Mucosa of gallbladder (tissue), 1 donor: ENCODE measurements around the gene CEP250. TPM values are rescaled to one million over a fixed set of nuclear protein-coding genes. Genes with fewer than 3 reads are reported as not detected.
"Not testable (repeated sequence)": the region's sequence is repeated elsewhere in the genome, so short reads cannot be mapped to it uniquely, and the experiment has no call there.

Experiments
- DNase-seq: peaks from one replicate; pipeline ENCODE4 v3.0.0-alpha.2; 2020; ENCODE audit warnings: low spot score
- total RNA-seq: library from RNA; stranded (reverse); gene quantifications from one replicate; pipeline ENCODE4 v1.2.1, GENCODE V29; 2021
- donor health status: DM: no; HTN: no; CAD: no.

CEP250 gene, protein sequence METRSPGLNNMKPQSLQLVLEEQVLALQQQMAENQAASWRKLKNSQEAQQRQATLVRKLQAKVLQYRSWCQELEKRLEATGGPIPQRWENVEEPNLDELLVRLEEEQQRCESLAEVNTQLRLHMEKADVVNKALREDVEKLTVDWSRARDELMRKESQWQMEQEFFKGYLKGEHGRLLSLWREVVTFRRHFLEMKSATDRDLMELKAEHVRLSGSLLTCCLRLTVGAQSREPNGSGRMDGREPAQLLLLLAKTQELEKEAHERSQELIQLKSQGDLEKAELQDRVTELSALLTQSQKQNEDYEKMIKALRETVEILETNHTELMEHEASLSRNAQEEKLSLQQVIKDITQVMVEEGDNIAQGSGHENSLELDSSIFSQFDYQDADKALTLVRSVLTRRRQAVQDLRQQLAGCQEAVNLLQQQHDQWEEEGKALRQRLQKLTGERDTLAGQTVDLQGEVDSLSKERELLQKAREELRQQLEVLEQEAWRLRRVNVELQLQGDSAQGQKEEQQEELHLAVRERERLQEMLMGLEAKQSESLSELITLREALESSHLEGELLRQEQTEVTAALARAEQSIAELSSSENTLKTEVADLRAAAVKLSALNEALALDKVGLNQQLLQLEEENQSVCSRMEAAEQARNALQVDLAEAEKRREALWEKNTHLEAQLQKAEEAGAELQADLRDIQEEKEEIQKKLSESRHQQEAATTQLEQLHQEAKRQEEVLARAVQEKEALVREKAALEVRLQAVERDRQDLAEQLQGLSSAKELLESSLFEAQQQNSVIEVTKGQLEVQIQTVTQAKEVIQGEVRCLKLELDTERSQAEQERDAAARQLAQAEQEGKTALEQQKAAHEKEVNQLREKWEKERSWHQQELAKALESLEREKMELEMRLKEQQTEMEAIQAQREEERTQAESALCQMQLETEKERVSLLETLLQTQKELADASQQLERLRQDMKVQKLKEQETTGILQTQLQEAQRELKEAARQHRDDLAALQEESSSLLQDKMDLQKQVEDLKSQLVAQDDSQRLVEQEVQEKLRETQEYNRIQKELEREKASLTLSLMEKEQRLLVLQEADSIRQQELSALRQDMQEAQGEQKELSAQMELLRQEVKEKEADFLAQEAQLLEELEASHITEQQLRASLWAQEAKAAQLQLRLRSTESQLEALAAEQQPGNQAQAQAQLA (N-terminal part only)
- 33.5 TPM for total RNA-seq

DNA sequence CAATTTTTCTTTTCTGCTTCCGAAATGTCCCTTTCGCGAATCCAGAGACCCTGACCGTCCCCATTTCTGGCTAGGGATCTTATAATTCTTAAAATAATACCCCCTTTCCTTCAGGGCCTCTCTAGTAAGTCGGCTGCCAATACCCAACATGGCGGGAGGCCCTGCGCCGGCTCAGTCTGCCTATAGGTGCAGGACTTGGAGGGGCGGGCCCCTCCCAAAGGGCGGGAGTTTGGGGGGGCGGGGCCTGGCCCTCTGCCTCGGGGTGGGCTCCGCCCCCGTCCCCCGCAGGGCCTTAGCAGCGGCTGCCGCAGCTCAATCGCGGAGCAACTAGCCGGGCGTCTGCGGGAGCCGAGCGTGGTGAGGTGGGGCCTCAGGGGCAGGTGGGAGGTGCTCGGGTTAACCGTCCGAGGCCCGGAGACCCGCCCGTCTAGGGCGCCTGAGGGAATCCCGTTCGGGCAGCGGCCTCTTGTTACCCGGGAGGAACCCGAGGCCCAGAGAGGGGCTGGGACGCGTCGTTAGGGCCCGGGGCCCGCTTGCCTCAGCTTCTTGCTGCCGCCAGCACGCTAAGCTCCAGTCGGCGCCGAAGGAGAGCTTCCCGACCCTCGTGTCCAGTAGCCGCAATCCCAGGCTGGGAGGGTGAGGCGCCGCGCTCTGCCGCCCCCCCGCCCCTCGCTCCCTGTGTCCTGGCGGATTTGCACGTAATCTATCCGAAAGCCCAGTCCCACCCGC, at the start of gene CEP250:
Gene CEP250 (plus strand): TSS at position 718 of the 729 bp plus-strand sequence. CDS start 6,770 bp downstream, outside the sequence.
- peak; percentile 94 for DNase-seq

DNA sequence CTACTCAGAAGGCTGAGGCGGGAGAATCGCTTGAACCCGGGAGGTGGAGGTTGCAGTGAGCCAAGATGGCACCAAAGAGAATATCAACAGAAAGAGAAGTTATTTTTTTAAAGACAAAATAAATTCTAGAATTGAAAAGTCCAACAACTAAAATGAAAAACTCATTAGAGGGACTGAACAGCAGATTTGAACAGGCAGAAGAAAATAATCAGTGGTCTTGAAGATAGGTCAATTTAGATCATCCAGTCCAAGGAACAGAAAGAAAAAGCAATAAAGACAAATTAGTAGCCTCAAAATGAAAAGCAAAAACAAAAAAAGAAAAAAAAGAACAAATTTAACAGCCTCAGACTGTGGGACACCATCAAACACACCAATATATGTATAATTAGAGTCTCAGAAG, 49.6 kb upstream of the CEP250 start:
- DNase-seq: no peak

DNA sequence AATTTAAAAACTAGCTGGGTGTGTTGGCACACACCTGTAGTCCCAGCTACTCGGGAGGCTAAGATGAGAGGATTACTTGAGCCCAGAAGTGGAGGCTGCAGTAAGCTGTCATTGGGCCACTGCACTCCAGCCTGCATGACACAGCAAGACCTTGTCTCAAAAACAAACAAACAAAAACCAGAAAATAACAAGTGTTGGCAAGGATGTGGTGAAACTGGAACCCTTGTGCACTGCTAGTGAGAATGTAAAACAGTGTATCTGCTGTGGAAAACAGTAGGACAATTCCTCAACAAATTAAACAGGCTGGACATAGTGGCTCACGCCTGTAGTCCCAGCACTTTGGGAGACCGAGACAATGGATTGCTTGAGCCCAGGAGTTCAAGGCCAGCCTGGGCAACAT, 47.1 kb upstream of the CEP250 start:
- DNase-seq: no peak

DNA sequence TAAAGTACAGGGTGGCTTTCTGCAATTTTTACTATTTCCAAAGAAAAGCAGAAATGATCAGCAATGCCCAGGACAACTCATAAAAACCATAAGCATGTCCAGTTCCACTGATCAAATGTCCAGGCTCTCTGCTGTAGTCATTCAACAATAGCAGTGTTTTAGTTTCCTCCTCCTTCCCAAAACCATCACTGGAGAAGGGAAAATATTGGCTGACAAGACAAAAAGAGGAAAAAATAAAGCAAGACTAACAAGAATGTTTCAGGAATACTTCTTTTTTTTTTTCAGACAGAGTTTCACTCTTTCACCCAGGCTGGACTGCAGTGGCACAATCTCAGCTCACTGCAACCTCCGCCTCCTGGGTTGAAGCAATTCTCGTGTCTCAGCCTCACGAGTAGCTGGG, 45.9 kb upstream of the CEP250 start:
- DNase-seq: no peak

DNA sequence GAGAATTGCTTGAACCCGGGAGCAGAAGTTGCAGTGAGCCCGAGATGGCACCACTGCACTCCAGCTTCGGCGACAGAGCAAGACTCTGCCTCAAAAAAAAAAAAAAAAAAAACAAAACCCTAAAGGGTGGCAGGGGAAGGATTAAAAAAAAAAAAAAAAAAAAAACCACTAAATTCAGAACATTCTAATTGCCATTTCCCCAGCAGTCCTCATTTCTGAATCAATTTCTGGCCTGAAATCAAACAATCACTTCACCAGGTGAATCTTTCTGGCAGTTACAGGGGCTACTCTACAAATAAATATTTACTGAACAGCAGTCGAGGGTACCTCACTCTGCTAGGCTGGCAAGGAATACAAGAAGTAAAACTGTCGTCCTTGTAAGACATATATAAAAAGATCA, 44.8 kb upstream of the CEP250 start:
- no peak for DNase-seq

DNA sequence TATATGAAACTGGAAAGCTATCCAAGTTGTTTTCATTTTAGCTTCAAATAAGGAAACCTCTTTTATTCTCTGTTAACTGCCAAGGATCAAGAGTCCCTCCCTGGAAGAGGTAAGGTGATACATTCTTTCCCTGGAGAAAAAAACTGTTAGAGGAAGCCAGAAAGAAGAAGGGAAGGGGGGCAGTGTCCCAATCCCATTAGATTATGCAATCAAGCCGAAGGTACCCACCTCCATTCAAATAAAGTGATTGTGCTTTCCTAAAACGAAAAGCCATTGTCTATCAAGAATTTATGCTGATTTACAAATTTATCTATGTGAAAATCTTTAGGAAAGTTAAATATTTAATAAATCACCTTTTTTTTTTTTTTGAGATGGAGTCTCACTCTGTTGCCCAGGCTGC, 34.1 kb upstream of the CEP250 start:
- DNase-seq: no peak

DNA sequence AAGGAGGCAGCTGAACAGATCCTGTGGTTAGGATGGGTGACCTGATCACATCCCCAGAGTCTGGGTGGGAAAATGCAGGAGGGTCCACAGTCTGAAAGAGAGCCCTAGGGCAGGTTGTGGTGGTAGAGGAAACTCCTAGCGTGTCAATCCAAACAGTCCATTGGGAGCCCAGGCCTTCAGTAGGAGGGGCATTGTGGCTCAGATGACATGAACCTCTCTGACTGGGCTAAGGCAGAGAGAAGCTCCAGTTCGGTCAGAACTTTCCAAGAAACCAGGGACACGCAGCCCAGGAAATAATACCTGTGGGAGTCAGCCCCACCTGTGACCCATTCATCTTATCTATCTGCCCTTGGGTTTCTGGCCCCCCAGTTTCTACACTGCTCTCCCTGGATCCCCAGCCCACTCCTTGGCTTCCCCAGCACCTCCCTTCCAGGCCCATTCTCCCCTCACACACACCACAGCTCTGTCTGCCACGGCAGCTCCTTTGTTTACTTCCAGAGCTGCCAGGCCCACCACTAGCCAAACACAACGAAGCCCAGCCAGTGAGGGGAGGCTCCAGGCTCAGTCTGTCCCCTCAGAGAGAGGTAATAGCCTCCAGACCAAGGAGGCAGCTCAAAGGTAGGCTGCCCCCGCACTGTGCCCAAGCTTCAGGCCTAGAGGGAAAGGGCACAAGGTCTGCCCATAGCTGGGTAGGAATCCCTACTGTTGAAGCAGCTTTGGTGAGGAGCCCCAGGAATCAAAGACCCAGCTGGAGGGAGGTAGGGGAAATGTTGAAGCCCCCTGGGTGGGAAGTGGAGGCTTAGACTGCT, 23.6 kb upstream of the CEP250 start:
- DNase-seq: no peak

DNA sequence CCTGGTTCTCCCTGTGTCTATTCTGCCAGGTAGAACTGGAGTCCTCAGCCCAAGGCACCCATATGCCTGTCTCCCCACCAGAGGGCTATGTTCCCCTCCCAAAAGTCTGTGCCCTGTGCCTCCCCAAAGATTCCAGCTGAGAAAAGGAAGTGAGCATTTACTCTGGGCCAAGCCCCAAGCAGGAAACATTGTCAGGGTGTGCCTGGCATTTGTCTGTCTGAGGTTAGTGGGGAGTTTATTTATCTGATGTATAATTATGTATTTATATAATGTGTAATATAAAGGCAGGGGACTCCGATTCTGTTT, 23.0 kb upstream of the CEP250 start:
- DNase-seq: no peak

DNA sequence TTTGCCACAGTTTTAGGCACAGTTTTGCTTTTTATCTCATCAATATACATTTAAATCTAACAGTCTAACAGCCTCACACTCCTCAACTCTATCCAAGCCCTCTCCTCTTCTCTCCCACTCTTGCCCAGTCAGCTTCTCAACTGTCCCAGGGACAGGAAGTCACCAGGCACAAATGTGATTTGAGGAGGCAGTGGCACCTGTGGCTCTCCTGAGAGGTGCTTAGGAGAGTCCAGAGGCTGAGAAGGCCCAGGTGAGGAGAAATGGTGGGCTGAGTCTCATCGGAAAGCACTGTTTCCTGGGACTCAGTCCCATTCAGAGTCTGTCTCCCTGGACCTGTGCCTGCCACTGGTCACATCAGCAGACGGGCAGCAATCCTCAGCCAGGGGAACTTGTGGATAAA, 22.1 kb upstream of the CEP250 start:
- no peak for DNase-seq

DNA sequence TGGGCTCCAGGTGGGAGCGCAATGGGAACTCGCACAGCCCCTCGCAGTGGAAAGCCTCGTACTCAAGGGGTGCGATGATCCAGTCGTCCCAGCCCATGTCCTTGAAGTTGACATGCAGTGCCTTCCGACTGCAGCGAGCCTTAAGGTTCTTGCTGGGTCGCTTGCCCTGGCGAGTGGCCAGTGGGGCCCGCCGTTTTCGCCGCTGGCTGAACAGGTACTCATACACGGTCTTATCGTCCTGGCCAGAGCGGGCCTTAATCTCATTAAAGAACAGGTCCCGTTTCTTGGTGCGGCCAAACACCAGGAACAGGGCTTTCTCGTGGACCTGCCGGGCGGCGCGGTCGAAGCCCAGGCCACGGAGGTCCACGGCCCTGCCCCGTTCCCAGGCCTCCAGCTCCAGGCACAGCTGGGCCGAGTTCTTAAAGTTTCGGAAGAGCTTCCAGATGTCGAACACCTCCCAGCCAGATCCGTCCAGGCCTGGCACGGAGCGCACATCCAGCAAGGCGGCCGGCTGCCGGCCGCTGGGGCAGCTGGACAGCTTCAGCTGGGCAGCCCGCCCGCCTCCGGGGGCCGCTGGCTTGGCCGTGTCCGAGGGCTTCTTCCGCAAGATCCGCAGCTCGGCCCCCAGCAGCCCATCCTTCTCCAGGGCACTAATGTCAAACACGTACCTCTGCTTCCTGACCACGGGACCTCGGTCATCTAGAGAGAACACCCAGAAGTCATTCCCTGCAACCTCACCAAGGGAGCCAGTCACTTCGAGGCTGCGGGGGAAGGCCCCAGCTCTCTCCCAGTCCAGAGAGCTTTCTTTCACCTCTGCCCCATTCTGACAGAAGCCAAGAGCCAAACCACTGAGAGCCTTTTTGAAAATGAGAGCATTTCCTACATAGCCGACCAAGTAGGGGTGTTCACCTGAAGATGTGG, 21.1 kb upstream of the CEP250 start:
- DNase-seq: peak; percentile 14

DNA sequence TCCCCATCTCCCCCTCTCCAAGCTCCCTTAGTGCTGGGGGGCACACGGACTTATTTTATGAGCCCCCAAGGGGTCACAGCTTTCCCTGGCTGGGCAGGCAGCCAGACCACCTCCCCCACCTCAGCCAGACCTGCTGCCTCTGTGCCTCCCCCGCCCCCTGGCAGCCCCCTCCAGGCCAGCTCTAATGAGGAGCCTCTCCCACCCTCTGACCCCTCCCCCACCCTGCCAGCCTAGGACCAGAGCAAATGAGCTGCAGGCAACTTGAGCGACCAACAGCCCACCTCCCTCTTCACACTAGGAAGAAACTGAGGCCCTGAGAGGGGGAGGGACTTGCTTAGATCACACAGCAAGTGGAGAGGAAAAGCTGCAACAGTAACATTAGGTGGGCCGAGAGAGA, 19.2 kb upstream of the CEP250 start:
- no peak for DNase-seq

DNA sequence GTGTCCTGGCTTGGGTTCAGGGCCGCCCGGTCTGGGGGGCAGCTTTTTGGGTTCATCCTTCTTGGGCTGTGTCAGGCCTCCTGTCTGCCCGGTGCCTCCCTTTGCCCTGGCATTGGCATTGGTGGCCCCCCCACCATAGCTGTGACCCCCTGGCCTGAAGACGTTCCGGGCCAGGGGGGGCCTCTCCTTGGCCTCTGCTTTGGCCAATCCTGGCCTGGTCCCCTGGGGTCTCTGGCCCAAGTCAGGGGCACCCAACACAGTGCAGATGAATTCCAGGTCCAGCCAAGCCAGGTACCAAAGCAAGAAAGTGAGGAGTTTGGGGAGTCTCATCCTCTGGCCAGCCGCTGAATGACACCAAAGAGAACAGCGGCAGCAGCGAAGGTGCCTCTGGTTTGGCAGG, 17.8 kb upstream of the CEP250 start:
- DNase-seq: no peak

DNA sequence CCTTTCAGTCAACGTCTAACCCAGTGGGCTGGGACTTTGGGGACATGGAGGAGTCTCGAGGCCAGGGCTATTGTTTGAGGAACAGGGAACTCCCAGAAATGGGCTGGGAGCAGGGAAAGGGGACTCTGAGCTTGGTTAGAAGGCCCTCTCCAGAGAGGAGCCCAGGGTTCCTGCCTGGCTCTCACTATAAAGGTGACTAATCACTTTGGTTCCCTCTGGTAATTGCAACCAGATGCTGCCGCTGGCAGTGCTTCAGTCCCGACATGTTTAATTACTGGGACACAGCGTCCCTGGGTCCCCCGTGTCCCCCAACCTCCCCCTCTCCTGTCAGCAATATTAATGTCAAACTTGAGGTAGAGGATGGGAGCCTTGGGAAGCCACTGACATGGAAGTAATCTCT, 12.4 kb upstream of the CEP250 start:
- DNase-seq: no peak

DNA sequence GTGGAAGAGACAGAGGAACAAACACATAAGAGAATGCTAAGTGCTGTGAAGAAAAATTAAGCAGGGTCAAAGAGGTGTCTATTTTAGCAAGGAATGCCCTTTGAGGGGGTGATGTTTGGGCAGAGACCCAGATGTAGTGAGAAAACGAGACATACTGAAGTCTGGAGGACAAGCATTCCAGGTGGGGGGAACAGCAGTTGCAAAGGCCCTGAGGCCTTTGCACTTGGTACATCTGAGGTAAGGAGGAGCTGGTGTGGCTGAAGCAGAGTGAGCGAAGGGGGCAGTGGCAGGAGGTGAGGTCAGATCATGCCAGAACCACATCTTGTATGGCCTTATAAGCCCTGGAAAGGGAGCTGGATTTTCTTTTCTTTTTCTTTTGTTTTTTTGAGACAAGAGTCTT, 11.2 kb upstream of the CEP250 start:
- DNase-seq: no peak

DNA sequence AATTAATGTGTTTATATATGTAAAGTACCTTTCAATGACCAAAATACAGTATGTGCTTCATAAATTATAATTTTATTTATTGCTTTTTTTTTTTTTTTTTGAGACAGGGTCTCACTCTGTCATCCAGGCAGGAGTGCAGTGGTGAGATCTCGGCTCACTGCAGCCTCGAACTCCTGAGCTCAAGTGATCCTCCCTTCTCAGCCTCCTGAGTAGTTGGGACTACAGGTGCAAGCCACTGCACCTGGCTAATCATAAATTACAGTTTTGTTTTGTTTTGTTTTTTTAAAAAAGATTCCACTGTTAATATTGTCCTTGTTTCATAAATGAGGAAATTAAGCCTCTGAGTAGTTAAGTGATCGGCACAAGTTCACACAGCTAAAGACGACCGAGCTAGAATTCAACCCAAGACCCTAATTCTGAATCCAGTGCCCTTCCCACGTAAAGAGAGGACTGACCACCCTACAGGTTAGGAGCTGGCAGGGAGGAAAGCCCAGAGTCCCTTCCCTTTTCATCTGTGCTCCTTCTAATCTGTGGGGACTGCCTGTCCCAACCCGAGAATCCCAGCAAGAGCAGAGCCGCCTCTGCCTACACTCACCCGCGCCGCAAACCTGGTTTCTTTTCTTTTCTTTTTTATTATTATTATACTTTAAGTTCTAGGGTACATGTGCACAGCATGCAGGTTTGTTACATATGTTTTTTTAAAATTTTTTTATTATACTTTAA, 8.9 kb upstream of the CEP250 start:
- DNase-seq: no peak

DNA sequence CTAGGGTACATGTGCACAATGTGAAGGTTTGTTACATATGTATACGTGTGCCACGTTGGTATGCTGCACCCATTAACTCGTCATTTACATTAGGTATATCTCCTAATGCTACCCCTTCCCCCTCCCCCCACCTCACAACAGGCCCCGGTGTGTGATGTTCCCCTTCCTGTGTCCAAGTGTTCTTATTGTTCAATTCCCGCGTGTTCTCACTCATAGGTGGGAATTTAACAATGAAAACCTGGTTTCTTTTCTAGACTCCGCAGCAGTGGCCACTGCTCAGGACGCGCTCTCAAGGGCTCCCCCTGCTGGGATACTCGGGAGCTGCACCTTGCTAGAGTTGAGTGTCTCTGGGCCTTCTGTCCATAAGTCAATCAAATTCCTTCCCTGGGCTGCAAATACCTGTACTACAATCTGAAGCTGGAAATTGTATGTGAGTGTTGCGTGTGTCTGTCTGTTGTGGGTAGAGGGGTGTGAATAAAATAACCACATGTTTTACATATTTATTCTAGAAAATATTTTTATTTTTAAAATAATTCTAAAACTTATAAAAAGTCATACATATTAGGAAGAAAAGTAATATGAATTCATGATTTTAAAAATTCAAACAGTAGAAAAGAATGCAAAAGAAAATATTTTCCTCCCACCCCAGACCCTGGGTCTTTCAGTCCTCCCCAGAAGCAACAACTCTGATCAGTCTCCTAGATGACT, 8.2 kb upstream of the CEP250 start:
- DNase-seq: peak; percentile 91

DNA sequence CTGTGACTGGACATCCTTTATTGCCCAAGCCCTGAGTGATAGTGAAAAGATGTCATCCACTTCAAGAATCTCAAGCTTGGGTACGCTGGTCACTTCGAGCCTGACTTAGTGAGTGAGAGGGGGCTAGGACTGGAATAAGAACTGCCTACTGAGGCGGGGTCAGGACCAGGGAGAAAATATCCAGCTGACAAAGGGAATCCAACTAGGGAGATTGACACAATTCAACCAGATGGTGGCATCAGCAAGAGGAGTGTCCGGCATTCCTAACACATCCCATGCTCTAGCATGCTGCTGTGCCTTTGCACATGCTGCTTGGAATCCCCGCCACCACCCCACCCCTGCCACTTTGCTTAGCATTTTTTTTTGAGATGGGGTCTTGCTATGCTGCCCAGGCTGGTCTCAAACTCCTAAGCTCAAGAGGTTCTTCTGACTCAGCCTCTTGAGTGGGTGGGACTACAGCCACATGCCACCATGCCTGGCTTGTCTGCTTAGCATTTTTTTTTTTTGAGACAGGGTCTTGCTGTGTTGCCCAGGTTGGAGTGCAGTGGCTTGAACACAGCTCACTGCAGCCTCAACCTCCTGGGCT, 6.5 kb upstream of the CEP250 start:
- no peak for DNase-seq

DNA sequence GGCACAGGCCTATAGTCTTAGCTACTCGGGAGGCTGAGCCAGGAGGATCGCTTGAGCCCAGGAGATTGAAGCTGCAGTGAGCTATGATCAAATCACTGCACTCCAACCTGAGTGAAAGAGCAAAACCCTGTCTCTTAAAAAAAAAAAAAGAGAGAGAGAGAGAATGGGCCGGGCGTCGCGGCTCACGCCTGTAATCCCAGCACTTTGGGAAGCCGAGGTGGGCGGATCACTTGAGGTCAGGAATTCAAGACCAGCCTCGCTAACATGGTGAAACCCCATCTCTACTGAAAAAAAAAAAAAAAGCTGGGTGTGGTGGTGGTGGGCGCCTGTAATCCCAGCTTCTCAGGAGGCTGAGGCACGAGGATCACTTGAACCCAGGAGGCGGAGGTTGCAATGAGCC, 5.5 kb upstream of the CEP250 start:
- not testable (repeated sequence) for DNase-seq
